NCI-H1105 (cell line): ENCODE measurements around the gene FOXO6.

ENCODE experiments used
- DNase-seq: peaks from one replicate; lab custom pipeline; 2025; lab: John Stamatoyannopoulos, UW

FOXO6 gene

GRCh38 chr1:41360786-41361494, at the start of gene FOXO6:
FOXO6 (plus strand) TSS chr1:41361434.
- peak; percentile 98 for DNase-seq

DNA sequence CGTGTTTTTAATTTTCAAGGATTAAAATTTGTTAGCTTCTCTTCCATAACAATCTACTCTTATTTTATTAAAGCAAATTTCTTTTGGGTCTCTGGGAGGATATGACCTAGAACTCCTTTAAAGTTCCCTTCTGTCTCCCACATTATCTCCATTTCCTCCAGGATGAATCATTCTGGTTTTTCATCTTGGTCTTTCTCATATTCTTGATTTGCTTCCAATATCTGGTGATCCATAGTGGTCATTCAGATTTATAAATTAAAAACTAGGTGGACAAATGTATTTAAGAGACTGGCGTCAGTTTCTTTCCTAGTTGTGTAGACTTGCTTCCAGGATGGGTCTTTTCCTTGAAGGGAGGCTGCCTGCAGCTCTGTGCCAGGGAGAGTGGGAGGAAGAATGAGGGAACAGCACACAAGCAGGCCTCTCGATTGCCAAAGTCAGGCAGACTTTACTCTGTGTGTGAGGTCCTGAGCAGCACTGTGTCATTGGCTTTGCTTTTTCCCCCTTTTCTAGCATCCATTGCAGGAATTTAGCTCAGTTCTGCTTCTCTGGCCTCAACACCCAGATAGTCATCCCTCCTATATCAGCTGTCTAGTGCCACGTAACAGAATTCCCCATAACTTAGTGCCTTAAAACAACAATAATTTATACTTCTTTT, 48.1 kb upstream of the FOXO6 start:
- no peak for DNase-seq

- no peak for DNase-seq
Measured at GRCh38 chr1:41313661-41314131, 47.5 kb upstream of the FOXO6 start.

DNA sequence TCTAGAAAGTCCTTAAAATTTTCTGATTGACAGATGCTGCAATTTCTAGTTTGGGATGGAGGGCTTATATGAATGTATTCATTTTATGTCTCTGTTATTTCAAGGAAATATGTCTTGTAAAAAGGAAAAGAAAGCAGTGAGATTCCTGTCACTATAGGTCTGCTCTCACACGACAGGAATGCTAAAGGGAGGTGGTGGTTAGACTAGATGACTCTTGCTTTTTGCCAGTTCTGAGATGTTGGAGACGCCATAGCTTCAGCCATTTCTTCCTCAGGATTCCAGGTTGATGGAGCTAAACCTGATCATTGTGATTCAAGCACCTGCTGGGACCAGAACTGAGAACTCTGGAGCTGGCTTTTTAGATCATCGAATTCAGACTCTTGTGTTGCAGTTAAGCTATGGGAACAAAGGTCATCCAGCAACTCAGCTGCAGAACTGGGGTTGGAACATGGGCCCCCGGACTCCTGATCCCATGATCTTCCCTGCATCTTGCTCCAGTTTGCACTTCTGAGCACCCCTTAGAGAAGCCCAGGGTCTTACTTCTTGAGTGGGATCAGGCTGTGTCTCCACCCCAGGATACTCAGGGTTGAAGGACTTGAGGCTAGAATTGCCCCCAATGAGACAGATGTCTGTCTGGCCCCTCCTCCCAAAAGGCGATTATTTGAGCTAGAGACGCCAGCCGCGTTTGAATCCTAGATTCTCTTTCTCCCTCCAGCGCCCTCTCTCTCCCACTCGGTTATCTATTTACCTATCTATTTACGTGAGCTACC, 46.7 kb upstream of the FOXO6 start:
- DNase-seq: peak; percentile 67

DNA sequence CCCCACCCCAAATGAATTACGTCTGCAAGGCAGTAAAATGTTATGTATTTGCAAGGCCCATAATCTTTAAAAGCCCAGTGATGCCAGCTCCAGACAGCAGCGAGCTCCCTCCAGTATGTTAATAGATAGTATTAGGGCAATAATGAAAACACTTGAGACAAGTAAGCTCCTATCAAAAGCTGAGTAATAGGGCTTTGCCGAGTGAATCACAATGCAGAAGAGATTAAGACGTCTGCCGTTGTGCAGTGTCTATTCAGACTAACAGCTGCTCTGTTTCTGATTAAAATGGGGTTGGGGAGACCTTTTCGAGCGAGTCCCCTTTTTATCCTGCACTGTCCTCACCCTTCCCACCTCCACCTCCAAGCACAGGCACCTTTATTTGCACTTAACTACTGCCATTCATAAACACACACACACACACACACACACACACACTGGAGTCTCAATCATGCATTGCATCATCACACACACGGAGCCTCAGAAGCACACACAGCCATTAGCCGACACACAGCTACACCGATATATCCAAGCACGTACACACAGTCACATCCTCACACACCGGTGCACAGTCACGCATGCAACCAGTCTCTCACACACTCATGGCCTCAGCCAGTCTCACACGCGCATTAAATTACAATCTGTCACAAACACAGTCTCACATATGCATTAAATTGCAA, 46.0 kb upstream of the FOXO6 start:
- DNase-seq: peak; percentile 60

- no peak for DNase-seq
Measured at GRCh38 chr1:41315871-41316270, 45.4 kb upstream of the FOXO6 start.

- no peak for DNase-seq
Measured at GRCh38 chr1:41317361-41317760, 43.9 kb upstream of the FOXO6 start.

GRCh38 chr1:41318135-41318534, 43.1 kb upstream of the FOXO6 start:
- DNase-seq: no peak

GRCh38 chr1:41319106-41319755, 42.0 kb upstream of the FOXO6 start:
- DNase-seq: no peak

DNA sequence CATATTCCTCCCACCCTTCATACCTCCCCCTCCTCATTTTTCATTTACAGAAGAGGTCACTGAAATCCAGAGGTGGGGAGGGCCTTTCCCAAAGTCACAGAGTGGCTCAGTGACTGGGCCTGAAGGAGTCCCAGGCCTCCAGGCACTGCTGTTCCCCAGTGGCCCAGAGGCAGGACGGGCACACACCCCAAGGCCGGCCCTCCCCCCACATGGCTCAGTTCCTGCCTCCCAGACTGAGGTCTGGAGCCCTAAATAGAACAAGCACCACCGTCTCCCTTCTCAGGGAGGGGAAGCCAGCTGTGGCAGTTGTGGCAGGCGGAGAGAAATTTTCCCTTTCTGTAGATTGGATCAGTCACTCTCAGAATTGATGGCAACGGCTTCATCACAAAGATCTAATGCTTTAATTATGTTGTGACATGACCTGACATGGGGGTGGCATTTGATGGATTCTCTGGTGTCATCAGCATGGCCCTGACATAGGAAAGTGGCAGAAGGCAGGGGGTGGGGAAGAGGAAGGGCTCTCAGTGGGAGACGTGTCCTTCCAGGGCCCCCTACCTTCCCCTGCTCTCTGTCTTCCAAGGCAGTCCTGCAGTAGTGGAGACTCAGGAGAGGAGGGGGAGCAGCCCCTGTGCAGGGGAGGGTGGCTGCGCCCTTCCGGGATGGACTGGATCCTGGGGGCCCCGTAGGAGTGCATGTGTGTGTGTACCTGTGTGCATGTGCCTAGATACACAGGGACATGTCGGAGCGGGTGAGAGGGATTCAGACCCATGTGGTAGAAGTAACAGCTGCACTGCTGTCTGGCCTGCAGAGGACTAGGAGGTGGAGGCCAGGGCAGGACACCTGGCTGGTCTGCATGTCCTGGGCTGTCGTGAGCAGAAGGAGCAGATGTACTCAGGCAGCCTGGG, 41.2 kb upstream of the FOXO6 start:
- DNase-seq: no peak

GRCh38 chr1:41320895-41321676, 40.1 kb upstream of the FOXO6 start:
- DNase-seq: no peak

GRCh38 chr1:41322101-41322661, 39.1 kb upstream of the FOXO6 start:
- no peak for DNase-seq

DNA sequence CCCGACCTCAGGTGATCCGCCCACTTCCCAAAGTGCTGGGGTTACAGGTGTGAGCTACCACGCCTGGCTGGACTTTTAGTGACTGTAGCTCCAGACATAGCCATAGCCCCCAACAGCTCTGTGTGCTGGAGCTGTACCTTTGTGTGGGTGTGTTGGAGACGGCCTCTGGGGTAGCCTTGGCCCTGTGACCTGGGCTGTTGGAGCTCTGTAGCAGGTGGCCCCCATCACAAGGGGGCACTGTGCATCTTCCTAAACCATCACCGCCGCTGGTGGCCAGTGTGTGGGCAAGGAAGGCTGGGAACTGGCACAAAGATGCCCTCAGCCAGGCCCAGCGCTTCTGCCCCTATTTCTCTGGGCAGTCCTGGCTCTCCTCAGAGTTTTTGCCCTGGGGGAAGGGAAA, 38.4 kb upstream of the FOXO6 start:
- DNase-seq: no peak

DNA sequence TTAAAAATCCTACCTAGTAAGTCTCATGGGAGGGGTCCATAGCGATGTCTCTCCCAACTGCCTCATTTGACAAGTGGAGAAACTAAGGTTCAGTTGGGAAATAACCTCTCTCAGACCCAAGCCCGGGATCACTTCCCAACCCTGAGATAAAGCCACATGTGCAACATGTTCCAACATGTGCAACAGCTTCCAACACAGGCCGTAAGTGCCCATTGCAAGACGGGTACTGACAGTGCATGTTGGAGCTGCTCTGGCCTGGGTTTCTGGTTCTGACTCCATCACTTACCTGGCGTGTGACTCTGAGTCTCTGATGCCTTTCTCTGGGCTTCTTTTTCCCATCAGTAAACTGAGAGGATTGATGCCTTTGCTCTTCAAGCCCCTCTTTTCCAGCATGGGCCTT, 38.0 kb upstream of the FOXO6 start:
- DNase-seq: no peak

DNA sequence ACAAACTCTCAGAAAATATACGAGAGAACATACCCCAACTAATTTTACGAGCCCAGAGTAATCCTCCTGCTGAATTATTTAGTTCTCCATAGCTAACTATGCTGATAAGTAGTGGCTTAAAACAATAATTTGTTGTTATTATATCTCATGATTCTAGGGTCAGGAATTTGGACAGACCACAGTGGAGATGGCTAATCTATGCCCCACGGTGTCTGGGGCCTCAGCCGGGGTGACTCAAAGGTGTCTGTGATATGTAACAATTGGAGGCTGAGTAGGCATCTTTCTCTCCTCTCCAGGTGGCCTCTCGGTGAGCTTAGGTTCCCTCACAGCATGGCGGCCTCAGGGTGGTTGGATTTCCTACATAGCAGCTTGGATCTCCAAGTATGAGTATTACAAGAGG, 35.4 kb upstream of the FOXO6 start:
- no peak for DNase-seq

DNA sequence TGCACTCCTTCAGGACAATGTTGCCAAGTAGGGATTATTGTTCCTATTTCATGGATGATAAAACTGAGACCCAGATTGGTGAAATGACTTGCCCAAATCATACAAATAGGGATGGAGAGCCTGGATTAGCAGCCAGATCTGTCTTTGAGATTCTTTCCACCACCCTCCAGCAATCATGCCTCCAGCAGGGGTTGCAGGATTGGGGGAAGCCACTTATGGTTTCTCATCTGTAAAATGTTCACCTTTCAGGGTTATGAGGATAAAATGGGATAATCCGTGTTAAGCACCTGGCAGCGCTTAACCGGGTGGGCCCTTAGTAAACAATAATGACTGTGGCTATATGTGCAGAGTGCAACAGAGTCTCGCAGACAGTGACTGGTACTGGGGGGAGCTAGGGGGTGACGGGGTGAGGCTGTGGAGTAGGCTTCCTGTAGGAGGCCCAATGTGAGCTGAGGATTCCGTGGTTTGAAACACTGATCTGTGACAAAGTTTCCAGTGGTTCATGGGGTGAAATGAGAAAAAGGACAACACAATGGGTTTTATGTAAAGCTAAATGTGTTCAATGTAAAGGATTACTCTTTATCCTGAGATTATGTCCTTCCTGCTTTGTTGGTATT, 33.7 kb upstream of the FOXO6 start:
- DNase-seq: no peak

DNA sequence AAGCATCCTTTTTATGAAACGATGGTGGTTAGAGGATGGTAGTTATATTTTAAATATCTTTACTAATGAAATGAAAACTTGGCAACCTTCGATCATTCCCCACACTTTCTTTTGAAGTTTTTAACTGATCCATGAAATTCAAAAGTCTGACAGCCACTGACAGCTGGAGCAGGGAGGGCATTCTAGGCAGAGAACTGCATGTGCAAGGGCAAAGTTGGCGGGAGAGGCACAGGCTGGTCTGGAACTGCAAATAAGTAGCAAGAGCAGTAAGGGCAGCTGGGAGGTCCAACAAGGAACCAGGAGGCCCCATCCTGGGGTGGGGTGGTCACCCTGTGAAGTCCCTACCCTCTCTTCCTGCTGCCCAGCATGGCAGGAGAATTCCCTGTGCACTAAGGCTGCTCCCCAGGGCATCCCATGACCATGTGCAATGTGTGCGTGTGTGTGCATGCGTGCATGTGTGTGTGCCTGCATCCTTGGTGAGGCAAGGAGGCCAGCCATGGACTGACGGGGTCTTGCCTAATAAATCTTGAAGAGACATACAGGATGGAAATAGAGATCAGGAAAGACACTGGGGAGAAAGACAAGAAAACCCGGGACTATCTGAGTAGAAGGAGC, 33.1 kb upstream of the FOXO6 start:
- DNase-seq: no peak

DNA sequence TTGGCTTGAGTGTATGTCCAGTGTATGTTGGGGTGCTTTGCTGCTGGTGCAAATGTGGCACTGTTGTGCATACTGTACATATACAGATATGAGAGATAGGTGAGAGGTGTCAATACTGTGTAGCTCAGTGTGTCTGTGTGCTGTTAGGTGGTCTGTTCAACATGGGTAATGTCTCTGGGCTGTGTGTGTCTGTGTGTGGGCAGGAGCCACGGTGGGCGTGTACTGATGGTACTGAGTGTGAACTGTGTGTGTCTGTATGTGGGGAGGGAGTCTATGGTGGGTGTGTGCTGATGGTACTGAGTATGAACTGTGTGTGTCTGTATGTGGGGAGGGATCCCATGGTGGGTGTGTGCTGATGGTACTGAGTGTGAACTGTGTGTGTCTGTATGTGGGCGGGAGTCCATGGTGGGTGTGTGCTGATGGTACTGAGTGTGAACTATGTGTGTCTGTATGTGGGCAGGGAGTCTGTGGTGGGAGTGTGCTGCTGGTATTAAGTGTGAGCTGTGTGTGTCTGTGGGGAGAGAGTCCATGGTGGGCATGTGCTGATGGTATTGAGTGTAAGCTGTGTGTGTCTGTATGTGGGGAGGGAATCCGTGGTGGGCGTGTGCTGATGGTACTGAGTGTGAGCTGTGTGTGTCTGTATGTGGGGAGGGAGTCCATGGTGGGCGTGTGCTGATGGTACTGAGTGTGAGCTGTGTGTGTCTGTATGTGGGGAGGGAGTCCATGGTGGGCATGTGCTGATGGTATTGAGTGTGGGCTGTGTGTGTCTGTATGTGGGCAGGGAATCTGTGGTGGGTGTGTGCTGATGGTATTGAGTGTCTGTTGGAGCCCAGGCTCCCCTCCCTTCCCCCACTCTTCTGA, 32.2 kb upstream of the FOXO6 start:
- DNase-seq: no peak
